ENCODE results near the gene ZNF276. TPM values are rescaled to one million over a fixed set of nuclear protein-coding genes. Genes with fewer than 3 reads are reported as not detected.

ZNF276 gene
- total RNA-seq, 4 donors from 2014 or later = 16.1 to 19.2 (median 17.2) TPM

- no CpG with 5 or more reads among the region's 1 CpG for WGBS
- TF ChIP-seq POLR2A (IDR thresholded peaks at IDR 0.05; ENCODE audit: low read depth) (no peak), EP300 (IDR thresholded peaks at IDR 0.05) (no peak), POLR2AphosphoS5 (IDR thresholded peaks at IDR 0.05) (no peak), CTCF (IDR thresholded peaks at IDR 0.05) (no peak)
- H3K27ac ChIP-seq (replicated peaks in 1 of 4) = no peak overlapping the region
- H3K4me3 ChIP-seq = peak overlapping the region in 3 of 4 donors; percentile 86 to 96 (median 91)
- peaks cover 9 to 21% (median 18%) of the 10 kb centered on the region in 4 donors for H3K4me1 ChIP-seq
- H3K36me3 ChIP-seq = peaks cover 3 to 20% (median 13%) of the 10 kb centered on the region in 4 donors
- no peaks in the 10 kb centered on the region for H3K27me3 ChIP-seq
- intact Hi-C loops (cut with DNase I) = no loop called here
- no peaks in the 10 kb centered on the region for H3K9me3 ChIP-seq
- no peak for DNase-seq (ENCODE audit: extremely low spot score)
These were observed 35.4 kb upstream of the ZNF276 start for GRCh38 chr16:89685916-89686315.

GRCh38 chr16:89686520-89687091 is 34.7 kb upstream of the ZNF276 start, which contains the start of gene CDK10:
Gene CDK10, plus strand, starts transcription at chr16:89686689. Its CDS starts 22 bp downstream, at chr16:89686711.
- intact Hi-C loops (cut with DNase I) = no loop called here
- Histone ChIP-seq H3K4me3 (peak within 1 kb of the TSS; percentile 86 to 99 (median 94)), H3K27me3 (no peaks in the 10 kb centered on the region), H3K9me3 (no peaks in the 10 kb centered on the region), H3K27ac (replicated peaks in 1 of 4) (peak within 1 kb of the TSS; percentile 83 to 93 (median 88)), H3K36me3 (peaks cover 9 to 27% (median 19%) of the 10 kb centered on the region in 4 donors), H3K4me1 (peaks cover 9 to 21% (median 18%) of the 10 kb centered on the region in 4 donors)
- DNase-seq (ENCODE audit: extremely low spot score) = peak; percentile 96
- 4% methylated on average over 5 of the region's 67 CpGs for WGBS
- TF ChIP-seq CTCF (IDR thresholded peaks at IDR 0.05) = no peak
- TF ChIP-seq POLR2A (IDR thresholded peaks at IDR 0.05; ENCODE audit: low read depth) = peak; percentile 5
- no peak for TF ChIP-seq EP300 (IDR thresholded peaks at IDR 0.05)
- TF ChIP-seq POLR2AphosphoS5 (IDR thresholded peaks at IDR 0.05) = peak; percentile 81 to 91

GRCh38 chr16:89687092-89687940 is 34.0 kb upstream of the ZNF276 start:
- H3K9me3 ChIP-seq = no peaks in the 10 kb centered on the region
- H3K4me1 ChIP-seq = peaks cover 9 to 21% (median 18%) of the 10 kb centered on the region in 4 donors
- DNase-seq (ENCODE audit: extremely low spot score) = no peak
- H3K27me3 ChIP-seq = no peaks in the 10 kb centered on the region
- peaks cover 15 to 34% (median 27%) of the 10 kb centered on the region in 4 donors for H3K36me3 ChIP-seq
- intact Hi-C loops (cut with DNase I) = no loop called here
- peak overlapping the region; percentile 86 to 99 (median 94) for H3K4me3 ChIP-seq
- TF ChIP-seq EP300 (IDR thresholded peaks at IDR 0.05) (no peak), POLR2A (IDR thresholded peaks at IDR 0.05; ENCODE audit: low read depth) (no peak), POLR2AphosphoS5 (IDR thresholded peaks at IDR 0.05) (no peak), CTCF (IDR thresholded peaks at IDR 0.05) (no peak)
- peak overlapping the region; percentile 83 to 93 (median 88) for H3K27ac ChIP-seq (replicated peaks in 1 of 4)
- 24% methylated on average over 24 of the region's 42 CpGs for WGBS

GRCh38 chr16:89688395-89688794 is 32.9 kb upstream of the ZNF276 start:
- intact Hi-C loops (cut with DNase I) = no loop called here
- Histone ChIP-seq H3K9me3 (no peaks in the 10 kb centered on the region), H3K4me1 (peaks cover 9 to 21% (median 18%) of the 10 kb centered on the region in 4 donors), H3K27me3 (no peaks in the 10 kb centered on the region), H3K27ac (replicated peaks in 1 of 4) (no peak overlapping the region), H3K4me3 (no peak overlapping the region), H3K36me3 (peaks cover 19 to 45% (median 37%) of the 10 kb centered on the region in 4 donors)
- 96% methylated on average over 5 of the region's 5 CpGs for WGBS
- no peak for DNase-seq (ENCODE audit: extremely low spot score)
- TF ChIP-seq POLR2AphosphoS5 (IDR thresholded peaks at IDR 0.05) = no peak
- no peak for TF ChIP-seq CTCF (IDR thresholded peaks at IDR 0.05)
- no peak for TF ChIP-seq POLR2A (IDR thresholded peaks at IDR 0.05; ENCODE audit: low read depth)
- TF ChIP-seq EP300 (IDR thresholded peaks at IDR 0.05) = no peak
